H9 (cell line): ENCODE data around the gene OLA1. TPM values are rescaled to one million over a fixed set of nuclear protein-coding genes. Genes with fewer than 3 reads are reported as not detected.

ENCODE experiments used
- DNase-seq: peaks from one replicate; pipeline ENCODE4 v3.0.0-alpha.2; 2017
- H2AFZ ChIP-seq: one replicate; pipeline ENCODE4 v1.6.1; 2013; ENCODE audit warnings: mild to moderate bottlenecking, low read length, control low read depth, moderate library complexity
- H2AK5ac ChIP-seq: 2 replicates; pipeline ENCODE4 v1.6.1; 2013; ENCODE audit warnings: low read length, control low read depth, mixed read lengths; ENCODE audit not compliant: insufficient read length
- H2BK120ac ChIP-seq: one replicate; pipeline ENCODE4 v1.6.1; 2013; ENCODE audit warnings: low read depth, mild to moderate bottlenecking, low read length, control low read depth, inconsistent platforms; ENCODE audit not compliant: poor library complexity, severe bottlenecking
- H2BK12ac ChIP-seq: 2 replicates; pipeline ENCODE4 v1.6.1; 2013; ENCODE audit warnings: low read length, control low read depth, mixed read lengths, low read depth; ENCODE audit not compliant: insufficient read length
- H2BK15ac ChIP-seq: 2 replicates; pipeline ENCODE4 v1.6.1; 2013; ENCODE audit warnings: low read depth, low read length, control low read depth
- H2BK20ac ChIP-seq: one replicate; pipeline ENCODE4 v1.6.1; 2013; ENCODE audit warnings: low read depth, mild to moderate bottlenecking, low read length, control low read depth, inconsistent platforms; ENCODE audit not compliant: poor library complexity, severe bottlenecking
- H2BK5ac ChIP-seq: 2 replicates; pipeline ENCODE4 v1.6.1; 2013; ENCODE audit warnings: low read length, control low read depth, mixed read lengths; ENCODE audit not compliant: insufficient read length
- H3K14ac ChIP-seq: 2 replicates; pipeline ENCODE4 v1.6.1; 2013; ENCODE audit warnings: low read length, control low read depth; ENCODE audit not compliant: insufficient read depth
- H3K18ac ChIP-seq: 2 replicates; pipeline ENCODE4 v1.6.1; 2013; ENCODE audit warnings: low read depth, mild to moderate bottlenecking, mixed read lengths, low read length, control low read depth; ENCODE audit not compliant: insufficient read length
- H3K23ac ChIP-seq: 2 replicates; pipeline ENCODE4 v1.6.1; 2013; ENCODE audit warnings: low read length, control low read depth, mixed read lengths, low read depth; ENCODE audit not compliant: insufficient read length
- H3K23me2 ChIP-seq: 2 replicates; pipeline ENCODE4 v1.6.1; 2013; ENCODE audit warnings: low read depth, mild to moderate bottlenecking, mixed read lengths, low read length, control low read depth; ENCODE audit not compliant: insufficient read length, poor library complexity, severe bottlenecking
- H3K27ac ChIP-seq: 2 replicates; pipeline ENCODE4 v1.5.1; 2013; ENCODE audit warnings: low read length, control low read depth, mixed read lengths, low read depth; ENCODE audit not compliant: insufficient read length
- H3K27me3 ChIP-seq: 2 replicates; pipeline ENCODE4 v1.6.1; 2013; ENCODE audit warnings: low read length, control low read depth, inconsistent platforms; ENCODE audit not compliant: insufficient read depth
- H3K4ac ChIP-seq: 2 replicates; pipeline ENCODE4 v1.6.1; 2013; ENCODE audit warnings: low read depth, mild to moderate bottlenecking, control low read depth, inconsistent platforms, low read length, moderate library complexity
- H3K4me1 ChIP-seq: 2 replicates; pipeline ENCODE4 v1.6.1; 2013; ENCODE audit warnings: low read length, control low read depth, inconsistent platforms; ENCODE audit not compliant: insufficient read depth
- H3K4me2 ChIP-seq: 2 replicates; pipeline ENCODE4 v1.6.1; 2013; ENCODE audit warnings: low read length, control low read depth, mixed read lengths; ENCODE audit not compliant: insufficient read length, insufficient read depth
- H3K56ac ChIP-seq: 2 replicates; pipeline ENCODE4 v1.6.1; 2013; ENCODE audit warnings: low read depth, mild to moderate bottlenecking, mixed read lengths, low read length, control low read depth; ENCODE audit not compliant: insufficient read length
- H3K79me1 ChIP-seq: 2 replicates; pipeline ENCODE4 v1.6.1; 2013; ENCODE audit warnings: low read depth, mild to moderate bottlenecking, moderate library complexity, low read length, control low read depth, inconsistent platforms; ENCODE audit not compliant: insufficient read depth, poor library complexity, severe bottlenecking
- H3K79me2 ChIP-seq: 2 replicates; pipeline ENCODE4 v1.6.1; 2013; ENCODE audit warnings: low read length, control low read depth, inconsistent platforms; ENCODE audit not compliant: insufficient read depth
- H3K9ac ChIP-seq: 2 replicates; pipeline ENCODE4 v1.6.1; 2013; ENCODE audit warnings: low read length, control low read depth, mixed read lengths; ENCODE audit not compliant: insufficient read length; ENCODE audit errors: extremely low read depth
- H3K9me3 ChIP-seq: one replicate; pipeline ENCODE4 v1.6.1; 2013; ENCODE audit warnings: low read depth, low read length, inconsistent platforms; ENCODE audit not compliant: control insufficient read depth
- H3T11ph ChIP-seq: one replicate; pipeline ENCODE4 v1.6.1; 2013; ENCODE audit warnings: mild to moderate bottlenecking, low read length, control low read depth, inconsistent platforms
- H4K20me1 ChIP-seq: one replicate; pipeline ENCODE4 v1.6.1; 2013; ENCODE audit not compliant: control insufficient read depth, insufficient read length, insufficient read depth
- H4K5ac ChIP-seq: 2 replicates; pipeline ENCODE4 v1.6.1; 2013; ENCODE audit warnings: low read depth, mild to moderate bottlenecking, mixed read lengths, low read length, control low read depth; ENCODE audit not compliant: insufficient read length
- H4K8ac ChIP-seq: replicated peaks from 2 replicates; pipeline ENCODE4 v1.6.1; 2013; ENCODE audit warnings: low read length, control low read depth, mixed read lengths, low read depth; ENCODE audit not compliant: insufficient read length
- H4K91ac ChIP-seq: 2 replicates; pipeline ENCODE4 v1.6.1; 2013; ENCODE audit warnings: low read depth, mild to moderate bottlenecking, moderate library complexity, mixed read lengths, low read length, control low read depth; ENCODE audit not compliant: insufficient read length
- H3K27ac Mint-ChIP-seq, 3 experiments: 2 replicates in 2 of 3; 3 replicates in 1 of 3; pipeline ENCODE4 v1.8.0; 2020 to 2021; ENCODE audit warnings: mixed read lengths in 3 of 3, mild to moderate bottlenecking in 1 of 3, moderate library complexity in 1 of 3
- H3K27me3 Mint-ChIP-seq: 2 replicates; pipeline ENCODE4 v1.8.0; 2021; ENCODE audit warnings: low read depth, mild to moderate bottlenecking, moderate library complexity, mixed read lengths
- H3K36me3 Mint-ChIP-seq, 3 experiments: 2 replicates in 2 of 3; 3 replicates in 1 of 3; pipeline ENCODE4 v1.8.0; 2020 to 2021; ENCODE audit warnings: low read depth in 3 of 3, mixed read lengths in 3 of 3; ENCODE audit not compliant: insufficient read depth in 1 of 3
- H3K4me1 Mint-ChIP-seq, 2 experiments: 2 replicates each; pipeline ENCODE4 v1.8.0; 2020; ENCODE audit warnings: mixed read lengths in 2 of 2
- H3K4me3 Mint-ChIP-seq, 2 experiments: 2 replicates in 1 of 2; 3 replicates in 1 of 2; pipeline ENCODE4 v1.8.0; 2020 to 2021; ENCODE audit warnings: mild to moderate bottlenecking in 2 of 2, mixed read lengths in 2 of 2, moderate library complexity in 1 of 2
- H3K9me3 Mint-ChIP-seq, 2 experiments: 2 replicates in 1 of 2; 3 replicates in 1 of 2; pipeline ENCODE4 v1.8.0; 2020; ENCODE audit warnings: mild to moderate bottlenecking in 2 of 2, mixed read lengths in 2 of 2, moderate library complexity in 1 of 2
- whole genome bisulfite sequencing: extraction: QIAGEN DNeasy Blood & Tissue Kit; methylation state at CpG from one replicate; pipeline ENCODE4 v1.1.7; 2013; ENCODE audit warnings: missing lambda C conversion rate, low lambda C conversion rate, mixed read lengths; ENCODE audit not compliant: insufficient read length; ENCODE audit errors: extremely low coverage; 5-methylcytosine and 5-hydroxymethylcytosine counted together
- total RNA-seq: library from RNA; stranded (reverse); gene quantifications from 2 replicates; pipeline ENCODE4 v1.2.1, GENCODE V29; 2021
- TF ChIP-seq, protein P1 (sequence below): fragments of 200-600 bp; sonication (generic); conservative IDR thresholded peaks from 3 replicates; pipeline ENCODE4 v1.8.0; 2021; ENCODE audit warnings: antibody characterized with exemption, mild to moderate bottlenecking

OLA1 gene
- total RNA-seq, 1 experiment from 2014 or later = 133 TPM

DNA sequence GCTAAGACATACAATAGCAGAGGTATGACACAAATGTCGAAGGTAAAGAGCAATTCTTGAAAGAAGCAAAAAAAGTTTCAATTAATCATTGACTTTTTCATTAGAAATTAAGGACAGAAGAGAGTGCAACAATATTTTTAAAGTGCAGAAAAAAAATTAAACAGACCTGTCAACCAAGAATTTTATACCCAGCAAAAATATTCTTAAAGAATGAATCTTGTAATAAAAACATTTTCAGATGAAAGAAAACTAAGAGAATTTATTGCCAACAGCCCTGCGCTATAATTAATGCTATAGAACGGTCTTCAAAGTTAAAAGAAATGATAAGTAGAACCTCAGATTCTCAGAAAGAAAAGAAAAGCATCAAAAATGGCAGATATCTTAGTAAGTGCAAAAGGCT, 79.0 kb downstream of the OLA1 start:
- no CpG with 5 or more reads among the region's 3 CpGs for WGBS
- Histone ChIP-seq H3K56ac (no peak overlapping the region), H3K9ac (no peak overlapping the region), H3K27ac (no peak overlapping the region), H3K27me3 (no peaks in the 10 kb centered on the region), H3K18ac (no peak overlapping the region), H4K5ac (no peak overlapping the region), H3K23me2 (no peaks in the 10 kb centered on the region), H3K9me3 (no peaks in the 10 kb centered on the region), H2AFZ (no peak overlapping the region), H3K79me1 (no peaks in the 10 kb centered on the region), H3T11ph (no peak overlapping the region), H2BK120ac (no peak overlapping the region), H2BK5ac (no peak overlapping the region), H3K4ac (no peak overlapping the region), H2BK12ac (no peak overlapping the region), H4K8ac (no peak overlapping the region), H3K79me2 (no peaks in the 10 kb centered on the region; the same call in 1 of the 2 replicates), H3K14ac (no peak overlapping the region), H4K20me1 (no peaks in the 10 kb centered on the region), H4K91ac (no peak overlapping the region), H3K4me1 (no peaks in the 10 kb centered on the region), H2AK5ac (no peak overlapping the region), H3K23ac (no peak overlapping the region), H2BK20ac (no peak overlapping the region), H3K4me2 (no peak overlapping the region), H2BK15ac (no peak overlapping the region)
- TF ChIP-seq, protein P1, sequence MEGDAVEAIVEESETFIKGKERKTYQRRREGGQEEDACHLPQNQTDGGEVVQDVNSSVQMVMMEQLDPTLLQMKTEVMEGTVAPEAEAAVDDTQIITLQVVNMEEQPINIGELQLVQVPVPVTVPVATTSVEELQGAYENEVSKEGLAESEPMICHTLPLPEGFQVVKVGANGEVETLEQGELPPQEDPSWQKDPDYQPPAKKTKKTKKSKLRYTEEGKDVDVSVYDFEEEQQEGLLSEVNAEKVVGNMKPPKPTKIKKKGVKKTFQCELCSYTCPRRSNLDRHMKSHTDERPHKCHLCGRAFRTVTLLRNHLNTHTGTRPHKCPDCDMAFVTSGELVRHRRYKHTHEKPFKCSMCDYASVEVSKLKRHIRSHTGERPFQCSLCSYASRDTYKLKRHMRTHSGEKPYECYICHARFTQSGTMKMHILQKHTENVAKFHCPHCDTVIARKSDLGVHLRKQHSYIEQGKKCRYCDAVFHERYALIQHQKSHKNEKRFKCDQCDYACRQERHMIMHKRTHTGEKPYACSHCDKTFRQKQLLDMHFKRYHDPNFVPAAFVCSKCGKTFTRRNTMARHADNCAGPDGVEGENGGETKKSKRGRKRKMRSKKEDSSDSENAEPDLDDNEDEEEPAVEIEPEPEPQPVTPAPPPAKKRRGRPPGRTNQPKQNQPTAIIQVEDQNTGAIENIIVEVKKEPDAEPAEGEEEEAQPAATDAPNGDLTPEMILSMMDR = no peak
- peaks cover 0 to 3% of the 10 kb centered on the region in 2 experiments; a peak in 3 of 4 replicates for H3K4me1 Mint-ChIP-seq
- H3K27me3 Mint-ChIP-seq = no peaks in the 10 kb centered on the region
- peaks cover 17 to 29% (median 28%) of the 10 kb centered on the region in 3 experiments for H3K36me3 Mint-ChIP-seq
- H3K27ac Mint-ChIP-seq = no peak overlapping the region
- DNase-seq = no peak
- H3K9me3 Mint-ChIP-seq = peaks cover 15 to 19% of the 10 kb centered on the region in 2 experiments
- no peak overlapping the region for H3K4me3 Mint-ChIP-seq
